Fibroblast of mammary gland (primary cell): ENCODE measurements around the gene GRIA4.

Experiments
- DNase-seq: peaks from one replicate; pipeline ENCODE4 v3.0.0-alpha.2; 2010; ENCODE audit warnings: low read depth
- H3K4me3 ChIP-seq: 2 replicates; pipeline ENCODE4 v1.5.1; 2011; ENCODE audit warnings: low read depth, mild to moderate bottlenecking, low read length, moderate library complexity; ENCODE audit not compliant: control insufficient read depth
- TF ChIP-seq, protein P1 (sequence below): conservative IDR thresholded peaks from 2 replicates; pipeline ENCODE4 v1.5.1; 2011; ENCODE audit warnings: low read depth, low read length, inconsistent platforms; ENCODE audit not compliant: control insufficient read depth, insufficient read depth

GRIA4 gene

DNA sequence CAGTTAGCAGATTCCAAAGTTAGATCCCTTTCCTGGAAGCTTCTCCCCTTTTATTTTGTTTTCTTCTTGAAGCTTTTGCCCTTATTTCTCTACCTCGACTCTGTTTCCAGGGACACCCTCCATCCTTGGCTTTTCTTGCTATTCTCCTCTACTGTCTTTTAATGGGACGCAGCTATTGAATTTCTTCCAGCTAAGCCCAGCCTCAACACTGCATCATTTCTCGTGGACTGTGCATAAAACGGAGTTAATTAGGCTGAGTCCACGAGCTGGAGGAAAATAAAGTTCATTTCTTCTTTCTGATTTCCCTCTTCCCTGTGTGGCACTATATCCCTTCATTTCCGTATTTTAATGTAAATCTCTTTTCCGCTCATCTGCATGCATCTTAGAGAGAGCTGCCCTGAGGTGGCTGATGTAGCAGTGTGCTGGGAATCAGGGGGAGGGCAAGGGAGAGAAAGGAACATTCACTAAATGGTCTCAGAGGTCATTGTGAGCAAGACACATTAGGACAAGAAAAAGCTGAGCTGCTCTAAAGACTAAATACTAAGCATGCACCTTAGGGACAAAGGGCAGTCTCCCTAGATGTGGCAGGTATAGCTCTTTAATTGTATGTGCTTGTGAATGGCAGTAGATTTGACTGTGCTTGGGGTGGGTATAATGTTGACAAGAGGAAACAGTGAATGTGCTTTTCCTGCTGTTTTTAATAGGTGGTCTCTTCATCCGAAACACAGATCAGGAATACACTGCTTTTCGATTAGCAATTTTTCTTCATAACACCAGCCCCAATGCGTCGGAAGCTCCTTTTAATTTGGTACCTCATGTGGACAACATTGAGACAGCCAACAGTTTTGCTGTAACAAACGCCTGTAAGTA lies 1.9 kb downstream of the GRIA4 start:
- TF ChIP-seq, protein P1, sequence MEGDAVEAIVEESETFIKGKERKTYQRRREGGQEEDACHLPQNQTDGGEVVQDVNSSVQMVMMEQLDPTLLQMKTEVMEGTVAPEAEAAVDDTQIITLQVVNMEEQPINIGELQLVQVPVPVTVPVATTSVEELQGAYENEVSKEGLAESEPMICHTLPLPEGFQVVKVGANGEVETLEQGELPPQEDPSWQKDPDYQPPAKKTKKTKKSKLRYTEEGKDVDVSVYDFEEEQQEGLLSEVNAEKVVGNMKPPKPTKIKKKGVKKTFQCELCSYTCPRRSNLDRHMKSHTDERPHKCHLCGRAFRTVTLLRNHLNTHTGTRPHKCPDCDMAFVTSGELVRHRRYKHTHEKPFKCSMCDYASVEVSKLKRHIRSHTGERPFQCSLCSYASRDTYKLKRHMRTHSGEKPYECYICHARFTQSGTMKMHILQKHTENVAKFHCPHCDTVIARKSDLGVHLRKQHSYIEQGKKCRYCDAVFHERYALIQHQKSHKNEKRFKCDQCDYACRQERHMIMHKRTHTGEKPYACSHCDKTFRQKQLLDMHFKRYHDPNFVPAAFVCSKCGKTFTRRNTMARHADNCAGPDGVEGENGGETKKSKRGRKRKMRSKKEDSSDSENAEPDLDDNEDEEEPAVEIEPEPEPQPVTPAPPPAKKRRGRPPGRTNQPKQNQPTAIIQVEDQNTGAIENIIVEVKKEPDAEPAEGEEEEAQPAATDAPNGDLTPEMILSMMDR = no peak
- DNase-seq = no peak
- no peak overlapping the region for H3K4me3 ChIP-seq

DNA sequence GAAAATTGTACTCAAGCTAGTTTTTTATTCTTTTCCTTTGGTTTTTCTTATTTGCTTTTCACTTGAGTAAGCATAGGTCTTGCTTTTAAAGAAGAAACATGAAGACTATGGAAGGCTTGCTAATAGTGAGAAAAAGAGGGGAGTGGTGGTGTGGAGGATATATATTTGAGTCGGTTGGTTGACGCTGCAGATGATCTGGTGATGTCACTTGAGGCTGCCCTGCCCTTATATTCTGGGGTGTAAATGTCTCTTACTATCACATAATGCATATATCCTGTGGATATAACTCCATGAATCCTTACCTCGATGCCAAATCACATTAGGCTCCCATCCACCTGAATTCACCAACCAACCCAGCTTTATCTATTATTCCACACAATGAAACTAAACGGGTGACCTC lies 2.9 kb downstream of the GRIA4 start:
- no peak overlapping the region for H3K4me3 ChIP-seq
- TF ChIP-seq, protein P1 = no peak
- DNase-seq = no peak

DNA sequence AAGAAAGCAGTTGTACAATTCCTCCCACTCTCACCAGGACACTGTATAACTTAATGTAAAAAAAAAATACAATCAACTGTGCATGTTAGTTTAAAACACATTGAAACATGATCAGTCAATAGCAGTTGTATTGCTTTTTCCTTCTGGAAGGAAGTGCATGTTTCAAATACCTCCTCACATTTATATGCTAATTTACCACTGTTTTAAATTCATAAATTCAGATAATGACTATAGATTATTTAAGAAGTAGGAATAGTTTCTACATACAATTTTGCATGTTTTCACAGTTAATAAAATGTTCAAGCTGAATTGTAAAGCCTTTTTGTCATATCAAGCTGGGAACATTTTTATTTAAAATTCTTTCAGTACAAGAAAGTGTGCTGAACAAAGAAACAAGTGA lies 3.3 kb downstream of the GRIA4 start:
- H3K4me3 ChIP-seq = no peak overlapping the region
- no peak for DNase-seq

DNA sequence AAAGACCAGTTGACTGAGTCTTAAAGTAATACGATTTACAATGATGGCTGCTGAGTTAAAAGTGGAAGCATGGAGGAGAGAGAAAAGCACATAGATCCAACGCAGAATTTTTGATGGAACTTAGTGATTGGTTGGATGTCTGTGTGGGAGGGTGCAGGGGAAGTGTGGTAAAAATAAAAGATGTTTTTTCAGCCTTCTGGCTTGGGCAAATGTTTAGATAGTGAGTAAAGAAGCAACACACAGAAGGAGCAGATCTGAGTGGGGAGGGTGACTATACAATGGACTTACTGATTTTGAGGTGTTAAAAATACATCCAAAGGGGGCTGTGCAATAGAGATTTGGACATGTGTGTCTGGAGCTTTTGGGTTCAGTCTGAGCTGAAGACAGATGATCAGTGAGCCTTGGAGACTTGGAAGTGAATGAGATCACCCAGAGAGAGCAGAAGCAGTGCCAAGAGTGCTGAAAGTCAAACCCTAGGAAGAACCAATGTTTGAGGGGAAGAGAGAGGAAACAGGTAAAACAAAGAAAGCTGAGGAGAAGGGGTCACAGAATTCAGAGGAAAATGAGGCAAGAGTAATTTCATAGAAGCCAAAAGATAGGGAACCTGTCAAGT lies 8.6 kb downstream of the GRIA4 start:
- TF ChIP-seq, protein P1 = no peak
- H3K4me3 ChIP-seq = no peak overlapping the region
- no peak for DNase-seq

More for the DNA sequence above, 3.3 kb downstream of the GRIA4 start:
- TF ChIP-seq, protein P1 = no peak

DNA sequence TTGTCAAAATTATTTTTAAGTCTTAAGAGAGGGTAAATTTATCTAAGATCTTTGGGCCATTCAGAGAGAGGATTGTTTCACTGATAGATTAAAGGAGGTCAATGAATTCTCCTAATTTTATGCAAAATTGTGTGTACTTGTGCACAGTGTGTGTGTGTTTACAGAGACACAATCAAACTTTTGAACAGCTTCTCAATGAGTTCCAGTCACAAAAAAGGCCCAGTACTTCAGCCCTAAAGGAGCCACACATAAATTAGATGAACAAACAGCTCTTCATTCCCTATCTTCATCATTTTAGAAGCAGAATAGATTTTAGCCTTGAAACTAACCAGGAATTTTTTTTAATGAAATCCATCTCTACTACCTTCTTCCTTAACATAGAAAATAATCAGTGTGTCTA lies 9.7 kb downstream of the GRIA4 start:
- TF ChIP-seq, protein P1 = no peak
- H3K4me3 ChIP-seq = no peak overlapping the region
- DNase-seq = no peak

DNA sequence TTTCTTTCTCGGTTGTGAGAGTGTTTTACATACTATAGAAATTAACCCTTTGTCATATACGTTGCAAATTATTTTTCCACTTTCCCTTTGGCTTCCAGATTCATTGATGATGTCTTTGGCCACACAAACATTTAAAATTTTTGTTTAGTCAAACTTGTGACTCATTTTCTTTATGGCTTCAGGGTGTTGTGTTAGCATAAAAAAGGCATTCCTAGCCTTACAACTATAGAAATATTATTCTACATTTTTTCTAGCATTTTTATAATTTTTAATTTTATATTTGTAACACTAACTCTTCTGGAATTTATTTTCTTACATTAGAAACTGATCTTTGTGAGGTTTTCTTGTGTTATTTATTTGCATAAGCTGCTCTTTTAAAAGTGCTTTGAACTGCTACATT lies 12.1 kb downstream of the GRIA4 start:
- H3K4me3 ChIP-seq = no peak overlapping the region
- DNase-seq = no peak
- TF ChIP-seq, protein P1 = no peak
